Measurements from ENCODE around the gene PTPRZ1.

PTPRZ1 gene

GRCh38 chr7:121945480-121946236 is 72.7 kb downstream of the PTPRZ1 start:
- Histone ChIP-seq H3K27ac (ENCODE audit: low read length) (no peak overlapping the region), H3K4me3 (ENCODE audit: low read length) (no peak overlapping the region), H3K9me3 (ENCODE audit: control insufficient read depth, insufficient read depth, low read length) (no peaks in the 10 kb centered on the region), H3K36me3 (ENCODE audit: control insufficient read depth, insufficient read depth, low read length) (no peaks in the 10 kb centered on the region), H3K4me1 (ENCODE audit: control insufficient read depth, insufficient read depth, low read length) (peaks cover 4% of the 10 kb centered on the region; the same call in 1 of the 2 replicates), H3K27me3 (ENCODE audit: control insufficient read depth, insufficient read depth, low read length) (no peaks in the 10 kb centered on the region)
- DNase-seq (ENCODE audit: low read depth, low spot score): no peak
- no CpG with 5 or more reads among the region's 1 CpG for WGBS (ENCODE audit: insufficient coverage, insufficient read length)

- no peaks in the 10 kb centered on the region for H3K9me3 ChIP-seq (ENCODE audit: control insufficient read depth, insufficient read depth, low read length)
- no peak for DNase-seq (ENCODE audit: low read depth, low spot score)
- no peak overlapping the region for H3K4me3 ChIP-seq (ENCODE audit: low read length)
- H3K36me3 ChIP-seq (ENCODE audit: control insufficient read depth, insufficient read depth, low read length): no peaks in the 10 kb centered on the region
- H3K4me1 ChIP-seq (ENCODE audit: control insufficient read depth, insufficient read depth, low read length): peaks cover 4% of the 10 kb centered on the region; the same call in 1 of the 2 replicates
- no peaks in the 10 kb centered on the region for H3K27me3 ChIP-seq (ENCODE audit: control insufficient read depth, insufficient read depth, low read length)
- H3K27ac ChIP-seq (ENCODE audit: low read length): no peak overlapping the region
These were observed 80.2 kb downstream of the PTPRZ1 start for GRCh38 chr7:121953164-121953563.

- Histone ChIP-seq H3K9me3 (ENCODE audit: control insufficient read depth, insufficient read depth, low read length) (no peaks in the 10 kb centered on the region), H3K36me3 (ENCODE audit: control insufficient read depth, insufficient read depth, low read length) (no peaks in the 10 kb centered on the region), H3K4me3 (ENCODE audit: low read length) (no peak overlapping the region), H3K4me1 (ENCODE audit: control insufficient read depth, insufficient read depth, low read length) (peaks cover 4% of the 10 kb centered on the region; the same call in 1 of the 2 replicates), H3K27ac (ENCODE audit: low read length) (no peak overlapping the region), H3K27me3 (ENCODE audit: control insufficient read depth, insufficient read depth, low read length) (no peaks in the 10 kb centered on the region)
- no peak for DNase-seq (ENCODE audit: low read depth, low spot score)
- no CpG with 5 or more reads among the region's 5 CpGs for WGBS (ENCODE audit: insufficient coverage, insufficient read length)
These were observed 80.6 kb downstream of the PTPRZ1 start for GRCh38 chr7:121953601-121954000.

- no peak overlapping the region for H3K27ac ChIP-seq (ENCODE audit: low read length)
- H3K27me3 ChIP-seq (ENCODE audit: control insufficient read depth, insufficient read depth, low read length): no peaks in the 10 kb centered on the region
- no CpG with 5 or more reads among the region's 1 CpG for WGBS (ENCODE audit: insufficient coverage, insufficient read length)
- no peaks in the 10 kb centered on the region for H3K36me3 ChIP-seq (ENCODE audit: control insufficient read depth, insufficient read depth, low read length)
- H3K9me3 ChIP-seq (ENCODE audit: control insufficient read depth, insufficient read depth, low read length): no peaks in the 10 kb centered on the region
- DNase-seq (ENCODE audit: low read depth, low spot score): no peak
- H3K4me3 ChIP-seq (ENCODE audit: low read length): no peak overlapping the region
- peaks cover 4% of the 10 kb centered on the region; the same call in 1 of the 2 replicates for H3K4me1 ChIP-seq (ENCODE audit: control insufficient read depth, insufficient read depth, low read length)
These were observed 81.8 kb downstream of the PTPRZ1 start for GRCh38 chr7:121954803-121955202.

GRCh38 chr7:121957626-121958025 is 84.7 kb downstream of the PTPRZ1 start:
- Histone ChIP-seq H3K4me3 (ENCODE audit: low read length) (no peak overlapping the region), H3K36me3 (ENCODE audit: control insufficient read depth, insufficient read depth, low read length) (no peaks in the 10 kb centered on the region; the same call in 1 of the 2 replicates), H3K27me3 (ENCODE audit: control insufficient read depth, insufficient read depth, low read length) (no peaks in the 10 kb centered on the region), H3K27ac (ENCODE audit: low read length) (no peak overlapping the region), H3K4me1 (ENCODE audit: control insufficient read depth, insufficient read depth, low read length) (peaks cover 5% of the 10 kb centered on the region; the same call in 1 of the 2 replicates), H3K9me3 (ENCODE audit: control insufficient read depth, insufficient read depth, low read length) (no peaks in the 10 kb centered on the region)
- WGBS (ENCODE audit: insufficient coverage, insufficient read length): no CpG with 5 or more reads among the region's 1 CpG
- no peak for DNase-seq (ENCODE audit: low read depth, low spot score)

GRCh38 chr7:121960678-121961077 is 87.7 kb downstream of the PTPRZ1 start:
- no peak overlapping the region for H3K27ac ChIP-seq (ENCODE audit: low read length)
- H3K9me3 ChIP-seq (ENCODE audit: control insufficient read depth, insufficient read depth, low read length): no peaks in the 10 kb centered on the region
- DNase-seq (ENCODE audit: low read depth, low spot score): no peak
- no peaks in the 10 kb centered on the region for H3K27me3 ChIP-seq (ENCODE audit: control insufficient read depth, insufficient read depth, low read length)
- H3K4me1 ChIP-seq (ENCODE audit: control insufficient read depth, insufficient read depth, low read length): peaks cover 5% of the 10 kb centered on the region; the same call in 1 of the 2 replicates
- no peak overlapping the region for H3K4me3 ChIP-seq (ENCODE audit: low read length)
- no peaks in the 10 kb centered on the region; the same call in 1 of the 2 replicates for H3K36me3 ChIP-seq (ENCODE audit: control insufficient read depth, insufficient read depth, low read length)
- no CpG with 5 or more reads among the region's 4 CpGs for WGBS (ENCODE audit: insufficient coverage, insufficient read length)

- Histone ChIP-seq H3K27me3 (ENCODE audit: control insufficient read depth, insufficient read depth, low read length) (no peaks in the 10 kb centered on the region), H3K4me1 (ENCODE audit: control insufficient read depth, insufficient read depth, low read length) (peaks cover 5% of the 10 kb centered on the region; the same call in 1 of the 2 replicates), H3K36me3 (ENCODE audit: control insufficient read depth, insufficient read depth, low read length) (no peaks in the 10 kb centered on the region; the same call in 1 of the 2 replicates), H3K9me3 (ENCODE audit: control insufficient read depth, insufficient read depth, low read length) (no peaks in the 10 kb centered on the region), H3K4me3 (ENCODE audit: low read length) (no peak overlapping the region), H3K27ac (ENCODE audit: low read length) (no peak overlapping the region)
- WGBS (ENCODE audit: insufficient coverage, insufficient read length): no CpG with 5 or more reads among the region's 5 CpGs
- DNase-seq (ENCODE audit: low read depth, low spot score): no peak
These were observed 88.3 kb downstream of the PTPRZ1 start for GRCh38 chr7:121961089-121961867.

- no peaks in the 10 kb centered on the region for H3K4me1 ChIP-seq (ENCODE audit: control insufficient read depth, insufficient read depth, low read length)
- no peaks in the 10 kb centered on the region for H3K36me3 ChIP-seq (ENCODE audit: control insufficient read depth, insufficient read depth, low read length)
- no peaks in the 10 kb centered on the region for H3K9me3 ChIP-seq (ENCODE audit: control insufficient read depth, insufficient read depth, low read length)
These were observed 93.4 kb downstream of the PTPRZ1 start for GRCh38 chr7:121966276-121966934.

GRCh38 chr7:121966935-121967332 is 94.0 kb downstream of the PTPRZ1 start:
- no peaks in the 10 kb centered on the region for H3K36me3 ChIP-seq (ENCODE audit: control insufficient read depth, insufficient read depth, low read length)
- no peaks in the 10 kb centered on the region for H3K9me3 ChIP-seq (ENCODE audit: control insufficient read depth, insufficient read depth, low read length)
- H3K27ac ChIP-seq (ENCODE audit: low read length): no peak overlapping the region
- DNase-seq (ENCODE audit: low read depth, low spot score): no peak
- no peak overlapping the region for H3K4me3 ChIP-seq (ENCODE audit: low read length)
- no peaks in the 10 kb centered on the region for H3K4me1 ChIP-seq (ENCODE audit: control insufficient read depth, insufficient read depth, low read length)
- WGBS (ENCODE audit: insufficient coverage, insufficient read length): no CpG with 5 or more reads among the region's 4 CpGs
- no peaks in the 10 kb centered on the region for H3K27me3 ChIP-seq (ENCODE audit: control insufficient read depth, insufficient read depth, low read length)

More at GRCh38 chr7:121966276-121966934, 93.4 kb downstream of the PTPRZ1 start:
- Histone ChIP-seq H3K4me3 (ENCODE audit: low read length) (no peak overlapping the region), H3K27me3 (ENCODE audit: control insufficient read depth, insufficient read depth, low read length) (no peaks in the 10 kb centered on the region), H3K27ac (ENCODE audit: low read length) (no peak overlapping the region)
- DNase-seq (ENCODE audit: low read depth, low spot score): no peak
- WGBS (ENCODE audit: insufficient coverage, insufficient read length): no CpG with 5 or more reads among the region's 2 CpGs

GRCh38 chr7:121985476-121986030 is 112.6 kb downstream of the PTPRZ1 start:
- Histone ChIP-seq H3K9me3 (ENCODE audit: control insufficient read depth, insufficient read depth, low read length) (no peaks in the 10 kb centered on the region), H3K4me3 (ENCODE audit: low read length) (no peak overlapping the region), H3K4me1 (ENCODE audit: control insufficient read depth, insufficient read depth, low read length) (no peaks in the 10 kb centered on the region), H3K27me3 (ENCODE audit: control insufficient read depth, insufficient read depth, low read length) (no peaks in the 10 kb centered on the region), H3K36me3 (ENCODE audit: control insufficient read depth, insufficient read depth, low read length) (peaks cover 7% of the 10 kb centered on the region; the same call in 1 of the 2 replicates), H3K27ac (ENCODE audit: low read length) (no peak overlapping the region)
- no CpG with 5 or more reads among the region's 1 CpG for WGBS (ENCODE audit: insufficient coverage, insufficient read length)
- no peak for DNase-seq (ENCODE audit: low read depth, low spot score)

All from iPS DF 6.9 (cell line).